Measurements from ENCODE around the gene TMEM266.

The TMEM266 gene

DNA sequence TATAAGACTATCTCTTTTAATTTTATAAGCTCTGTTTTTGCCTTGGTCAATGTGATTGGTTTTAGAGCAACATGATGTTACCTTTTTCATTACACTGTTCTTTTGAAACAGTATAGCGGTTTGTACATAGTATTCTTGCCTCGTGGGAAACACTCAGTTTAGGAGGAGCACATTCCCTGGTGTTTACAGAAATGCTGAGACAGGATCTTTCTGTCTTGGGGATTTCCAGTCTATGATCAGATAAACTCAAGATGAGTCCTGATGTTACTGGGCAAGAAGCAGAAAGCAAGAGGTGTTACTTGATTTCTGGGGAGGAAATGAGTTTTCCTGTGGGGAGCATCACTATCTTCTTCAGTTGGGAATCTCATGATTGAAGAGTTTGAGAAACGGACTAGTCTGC, 2.5 kb downstream of the TMEM266 start:
- TF ChIP-seq, protein P1, sequence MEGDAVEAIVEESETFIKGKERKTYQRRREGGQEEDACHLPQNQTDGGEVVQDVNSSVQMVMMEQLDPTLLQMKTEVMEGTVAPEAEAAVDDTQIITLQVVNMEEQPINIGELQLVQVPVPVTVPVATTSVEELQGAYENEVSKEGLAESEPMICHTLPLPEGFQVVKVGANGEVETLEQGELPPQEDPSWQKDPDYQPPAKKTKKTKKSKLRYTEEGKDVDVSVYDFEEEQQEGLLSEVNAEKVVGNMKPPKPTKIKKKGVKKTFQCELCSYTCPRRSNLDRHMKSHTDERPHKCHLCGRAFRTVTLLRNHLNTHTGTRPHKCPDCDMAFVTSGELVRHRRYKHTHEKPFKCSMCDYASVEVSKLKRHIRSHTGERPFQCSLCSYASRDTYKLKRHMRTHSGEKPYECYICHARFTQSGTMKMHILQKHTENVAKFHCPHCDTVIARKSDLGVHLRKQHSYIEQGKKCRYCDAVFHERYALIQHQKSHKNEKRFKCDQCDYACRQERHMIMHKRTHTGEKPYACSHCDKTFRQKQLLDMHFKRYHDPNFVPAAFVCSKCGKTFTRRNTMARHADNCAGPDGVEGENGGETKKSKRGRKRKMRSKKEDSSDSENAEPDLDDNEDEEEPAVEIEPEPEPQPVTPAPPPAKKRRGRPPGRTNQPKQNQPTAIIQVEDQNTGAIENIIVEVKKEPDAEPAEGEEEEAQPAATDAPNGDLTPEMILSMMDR (IDR thresholded peaks at IDR 0.05): no peak
- Histone ChIP-seq H3K36me3 (no peaks in the 10 kb centered on the region), H3K4me3 (ENCODE audit: low read depth in 1 of 2, low read length in 1 of 2) (no peak overlapping the region), H3K27me3 (peaks cover 61% of the 10 kb centered on the region), H3K27ac (no peak overlapping the region), H3K9me3 (no peaks in the 10 kb centered on the region), H3K4me1 (ENCODE audit: control insufficient read depth in 1 of 2, insufficient read depth in 1 of 2, low read depth in 1 of 2, low read length in 1 of 2) (peaks cover 19 to 30% of the 10 kb centered on the region in 2 experiments)

DNA sequence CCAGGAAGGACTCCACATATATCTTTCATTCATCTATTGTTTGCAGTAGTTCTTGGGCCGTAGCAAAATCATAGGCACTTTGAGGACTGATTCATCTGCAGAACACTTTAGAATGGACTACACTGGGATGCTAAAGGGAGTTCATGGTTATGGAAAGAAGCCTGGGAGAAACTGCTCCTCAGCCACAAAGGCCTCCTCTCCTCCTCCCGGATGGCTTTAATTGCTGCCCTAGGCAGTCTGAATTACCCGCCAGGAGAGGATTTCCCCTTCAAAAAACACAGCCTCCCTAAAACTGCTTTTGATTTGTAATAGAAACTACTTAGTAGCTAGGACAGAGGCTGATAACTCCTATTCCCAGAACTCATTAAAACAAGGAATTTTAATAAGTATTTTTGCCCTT, 4.6 kb downstream of the TMEM266 start:
- Histone ChIP-seq H3K27ac (no peak overlapping the region), H3K4me1 (ENCODE audit: control insufficient read depth in 1 of 2, insufficient read depth in 1 of 2, low read depth in 1 of 2, low read length in 1 of 2) (peaks cover 10 to 20% of the 10 kb centered on the region in 2 experiments), H3K36me3 (no peaks in the 10 kb centered on the region), H3K4me3 (ENCODE audit: low read depth in 1 of 2, low read length in 1 of 2) (no peak overlapping the region), H3K27me3 (peaks cover 48% of the 10 kb centered on the region), H3K9me3 (no peaks in the 10 kb centered on the region)
- TF ChIP-seq, protein P1 (IDR thresholded peaks at IDR 0.05): no peak

DNA sequence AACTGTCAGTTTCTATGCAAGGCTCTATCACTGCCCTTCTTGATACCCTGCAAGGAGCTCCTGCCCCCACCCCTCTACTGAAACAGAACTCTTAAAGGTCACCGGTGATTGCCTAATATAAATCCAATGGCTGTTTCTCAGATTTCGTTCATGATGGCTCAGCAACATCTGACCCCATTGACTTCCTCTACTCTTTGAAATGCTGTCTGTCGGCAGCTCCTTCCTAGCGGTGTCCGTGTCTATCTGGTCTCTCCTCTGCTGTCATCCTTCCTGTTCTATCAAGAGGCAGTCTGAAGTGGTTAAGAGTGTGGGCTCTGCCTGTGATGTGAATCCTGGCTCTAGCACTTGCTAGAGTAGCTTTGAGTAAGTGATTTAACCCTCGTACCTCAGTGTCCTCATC, 5.5 kb downstream of the TMEM266 start:
- Histone ChIP-seq H3K36me3 (no peaks in the 10 kb centered on the region), H3K27me3 (peaks cover 43% of the 10 kb centered on the region), H3K4me3 (ENCODE audit: low read depth in 1 of 2, low read length in 1 of 2) (no peak overlapping the region), H3K9me3 (no peaks in the 10 kb centered on the region), H3K4me1 (ENCODE audit: control insufficient read depth in 1 of 2, insufficient read depth in 1 of 2, low read depth in 1 of 2, low read length in 1 of 2) (peaks cover 7 to 15% of the 10 kb centered on the region in 2 experiments), H3K27ac (no peak overlapping the region)
- TF ChIP-seq, protein P1 (IDR thresholded peaks at IDR 0.05): no peak

DNA sequence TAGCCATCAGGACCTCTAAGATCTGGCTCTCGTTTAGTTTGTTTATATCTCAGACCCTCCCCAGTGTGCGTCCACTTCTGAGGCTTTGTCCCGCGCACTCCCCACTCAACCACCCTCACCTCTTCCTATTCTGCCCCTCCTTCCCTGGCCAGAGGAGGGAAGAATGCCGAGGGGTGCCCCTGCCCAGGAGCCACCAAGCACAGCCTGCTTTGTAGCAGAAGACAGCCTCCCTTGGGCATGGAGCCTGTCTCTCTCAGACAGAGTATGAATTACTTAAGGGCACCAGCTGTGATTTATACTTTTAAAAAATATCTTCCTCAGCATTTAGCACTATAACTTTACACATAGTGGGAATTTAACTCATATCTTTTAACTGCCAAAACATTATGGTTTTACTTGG, 6.0 kb downstream of the TMEM266 start:
- Histone ChIP-seq H3K27me3 (peaks cover 38% of the 10 kb centered on the region), H3K4me3 (ENCODE audit: low read depth in 1 of 2, low read length in 1 of 2) (no peak overlapping the region), H3K27ac (no peak overlapping the region), H3K36me3 (no peaks in the 10 kb centered on the region), H3K9me3 (no peaks in the 10 kb centered on the region), H3K4me1 (ENCODE audit: control insufficient read depth in 1 of 2, insufficient read depth in 1 of 2, low read depth in 1 of 2, low read length in 1 of 2) (peaks cover 8 to 12% of the 10 kb centered on the region in 2 experiments)
- TF ChIP-seq, protein P1 (IDR thresholded peaks at IDR 0.05): no peak

DNA sequence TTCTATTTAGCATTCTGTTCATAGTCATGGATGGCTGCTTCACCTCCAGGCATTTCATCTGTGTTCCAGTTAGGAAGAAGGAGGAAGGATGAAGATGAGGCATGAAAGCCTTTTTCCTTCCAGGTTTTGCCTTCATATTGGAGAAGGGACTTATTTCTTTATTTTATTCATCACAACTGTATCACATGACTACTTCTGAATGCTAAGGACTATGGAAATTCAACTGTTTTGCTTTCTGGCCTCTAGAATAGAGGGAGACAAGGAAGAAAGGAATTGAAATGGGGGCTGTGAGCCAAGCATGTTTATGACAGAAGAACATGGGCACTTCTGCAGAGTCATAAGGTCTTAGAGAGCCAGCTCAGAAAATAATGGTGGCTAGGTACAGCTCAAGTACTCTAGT, 10.4 kb downstream of the TMEM266 start:
- H3K4me3 ChIP-seq (ENCODE audit: low read depth in 1 of 2, low read length in 1 of 2): no peak overlapping the region
- no peak overlapping the region for H3K27ac ChIP-seq
- no peaks in the 10 kb centered on the region for H3K27me3 ChIP-seq
- H3K4me1 ChIP-seq (ENCODE audit: control insufficient read depth in 1 of 2, insufficient read depth in 1 of 2, low read depth in 1 of 2, low read length in 1 of 2): peaks cover 21 to 23% of the 10 kb centered on the region in 2 experiments
- H3K9me3 ChIP-seq: no peaks in the 10 kb centered on the region
- TF ChIP-seq, protein P1 (IDR thresholded peaks at IDR 0.05): no peak
- no peaks in the 10 kb centered on the region for H3K36me3 ChIP-seq
